H1 (cell line): ENCODE results near the gene ADM2. TPM values are rescaled to one million over a fixed set of nuclear protein-coding genes. Genes with fewer than 3 reads are reported as not detected.

ENCODE experiments used
- CEBPB ChIP-seq: IDR thresholded peaks from 2 replicates; pipeline ENCODE4 v1.6.1; 2012; ENCODE audit warnings: low read depth, low read length
- CHD7 ChIP-seq: fragments of 300-600 bp; sonication (generic); IDR thresholded peaks from 2 replicates; pipeline ENCODE4 v1.7.1; 2012; ENCODE audit warnings: low read length, moderate library complexity, mild to moderate bottlenecking, inconsistent platforms; ENCODE audit not compliant: insufficient replicate concordance
- CREB1 ChIP-seq: IDR thresholded peaks from 2 replicates; pipeline ENCODE4 v1.6.1; 2012; ENCODE audit warnings: inconsistent platforms
- TAF1 ChIP-seq: IDR thresholded peaks from 2 replicates; pipeline ENCODE4 v1.6.1; 2011; ENCODE audit warnings: mild to moderate bottlenecking, low read depth, low read length
- polyA plus RNA-seq, 7 experiments: library from polyadenylated mRNA; depleted of rRNA in 3 of 7; stranded (reverse) in 5 of 7; unstranded in 2 of 7; fragments of >200 nt in 5 of 7; fragments of 200-250 nt in 2 of 7; gene quantifications; 1 replicate in 5 of 7; 2 replicates in 1 of 7; 4 replicates in 1 of 7; pipeline versions ENCODE4 v1.2.1 to v1.2.3, GENCODE V29; 2011 to 2013; ENCODE audit warnings: missing spikeins in 2 of 7, mixed read lengths in 2 of 7
- total RNA-seq: library from RNA; stranded (reverse); fragmentation: NEBNext Ultra II Directional; extraction: Animal tissue kit (Norgen Biotek cat#: 25700); gene quantifications from 2 replicates; pipeline ENCODE4 v1.2.1, GENCODE V29; 2021

The ADM2 gene
- total and polyA plus RNA-seq, 2 of the 8 experiments (the other 6 are each of a cell fraction or from before 2014, with no cell fraction given) = 3.3 to 7.5 TPM

GRCh38 chr22:50481440-50482106 lies at the start of gene ADM2 (continued):
- TF ChIP-seq CREB1 (no peak), TAF1 (peak; percentile 42; the same call in 1 of the 2 replicates), CEBPB (peak; percentile 16; the same call in 1 of the 2 replicates), CHD7 (no peak)
- TF ChIP-seq, all 59 proteins: peak for 6
